Measurements from ENCODE around the gene SND1.

The SND1 gene

DNA sequence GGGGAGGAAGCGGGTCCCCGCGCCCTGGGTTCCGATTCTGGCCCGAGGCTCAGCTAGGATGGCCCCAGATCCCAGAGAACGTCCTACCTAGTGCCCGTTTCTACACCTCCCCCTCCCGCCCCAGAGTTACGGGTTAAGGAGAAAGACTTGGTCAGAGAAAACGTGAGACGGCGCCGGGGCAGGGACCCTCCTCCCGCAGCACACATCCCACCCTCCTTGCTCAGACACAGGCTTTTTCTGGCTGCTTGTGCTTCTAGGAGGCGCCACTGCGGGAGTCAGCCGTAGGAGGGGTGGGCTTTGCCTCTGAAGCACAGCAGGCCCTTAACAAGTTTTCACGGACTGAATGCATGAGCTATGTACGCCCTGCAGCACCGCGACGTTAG is 484.2 kb downstream of the SND1 start:
- no peak overlapping the region for H3K27ac ChIP-seq (ENCODE audit: low read depth, low read length)

DNA sequence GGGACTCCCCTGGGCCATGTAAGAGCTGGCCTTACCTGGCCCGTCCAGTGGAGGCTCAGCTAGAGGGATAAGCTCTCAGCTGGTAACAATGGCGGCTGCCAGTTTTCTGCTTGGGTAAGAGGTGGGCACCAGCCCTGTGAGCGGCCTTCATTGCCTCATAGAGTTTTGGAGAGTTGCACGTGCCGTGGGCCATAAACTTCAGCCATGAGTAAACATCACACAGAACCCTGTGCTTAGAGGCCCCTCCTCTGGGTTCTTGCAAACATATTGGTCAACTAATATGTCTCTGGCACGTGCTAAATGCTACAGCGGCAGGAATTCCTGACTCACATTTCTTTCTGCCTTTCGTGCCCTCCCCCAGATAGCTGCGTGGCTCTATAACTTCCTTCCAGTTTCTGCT is 485.2 kb downstream of the SND1 start:
- Histone ChIP-seq H3K27me3 (ENCODE audit: low read length) (no peaks in the 10 kb centered on the region), H2AFZ (ENCODE audit: low read depth, low read length, severe bottlenecking) (no peak overlapping the region)

More for the DNA sequence above, 484.2 kb downstream of the SND1 start:
- H3K9me3 ChIP-seq (ENCODE audit: insufficient read depth, low read length) = no peaks in the 10 kb centered on the region
- H3F3A ChIP-seq (ENCODE audit: insufficient read depth) = no peaks in the 10 kb centered on the region
- no peaks in the 10 kb centered on the region for H3K9me2 ChIP-seq (replicated peaks; ENCODE audit: insufficient read depth, low read length)
- H3K79me2 ChIP-seq (ENCODE audit: insufficient read depth, low read length) = no peaks in the 10 kb centered on the region
- H2AFZ ChIP-seq (ENCODE audit: low read depth, low read length, severe bottlenecking) = peak overlapping the region; percentile 100
- no peaks in the 10 kb centered on the region for H4K20me1 ChIP-seq (ENCODE audit: low read depth, low read length)
- peak overlapping the region; percentile 62 for H3K9ac ChIP-seq (ENCODE audit: low read length)
- peak overlapping the region; percentile 88 for H3K4me2 ChIP-seq (ENCODE audit: low read depth, low read length, poor library complexity, severe bottlenecking)
- TF ChIP-seq, protein P1, sequence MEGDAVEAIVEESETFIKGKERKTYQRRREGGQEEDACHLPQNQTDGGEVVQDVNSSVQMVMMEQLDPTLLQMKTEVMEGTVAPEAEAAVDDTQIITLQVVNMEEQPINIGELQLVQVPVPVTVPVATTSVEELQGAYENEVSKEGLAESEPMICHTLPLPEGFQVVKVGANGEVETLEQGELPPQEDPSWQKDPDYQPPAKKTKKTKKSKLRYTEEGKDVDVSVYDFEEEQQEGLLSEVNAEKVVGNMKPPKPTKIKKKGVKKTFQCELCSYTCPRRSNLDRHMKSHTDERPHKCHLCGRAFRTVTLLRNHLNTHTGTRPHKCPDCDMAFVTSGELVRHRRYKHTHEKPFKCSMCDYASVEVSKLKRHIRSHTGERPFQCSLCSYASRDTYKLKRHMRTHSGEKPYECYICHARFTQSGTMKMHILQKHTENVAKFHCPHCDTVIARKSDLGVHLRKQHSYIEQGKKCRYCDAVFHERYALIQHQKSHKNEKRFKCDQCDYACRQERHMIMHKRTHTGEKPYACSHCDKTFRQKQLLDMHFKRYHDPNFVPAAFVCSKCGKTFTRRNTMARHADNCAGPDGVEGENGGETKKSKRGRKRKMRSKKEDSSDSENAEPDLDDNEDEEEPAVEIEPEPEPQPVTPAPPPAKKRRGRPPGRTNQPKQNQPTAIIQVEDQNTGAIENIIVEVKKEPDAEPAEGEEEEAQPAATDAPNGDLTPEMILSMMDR (IDR thresholded peaks at IDR 0.05; ENCODE audit: insufficient read depth, low read length, poor library complexity, severe bottlenecking) = no peak
- no peak for TF ChIP-seq EZH2phosphoT487 (conservative IDR thresholded peaks at IDR 0.05; ENCODE audit: low read length)
- no peaks in the 10 kb centered on the region for H3K36me3 ChIP-seq (ENCODE audit: low read length)
- H3K27me3 ChIP-seq (ENCODE audit: low read length) = no peaks in the 10 kb centered on the region
- H3K4me3 ChIP-seq (ENCODE audit: insufficient read depth, low read length, poor library complexity, severe bottlenecking) = peak overlapping the region; percentile 55

DNA sequence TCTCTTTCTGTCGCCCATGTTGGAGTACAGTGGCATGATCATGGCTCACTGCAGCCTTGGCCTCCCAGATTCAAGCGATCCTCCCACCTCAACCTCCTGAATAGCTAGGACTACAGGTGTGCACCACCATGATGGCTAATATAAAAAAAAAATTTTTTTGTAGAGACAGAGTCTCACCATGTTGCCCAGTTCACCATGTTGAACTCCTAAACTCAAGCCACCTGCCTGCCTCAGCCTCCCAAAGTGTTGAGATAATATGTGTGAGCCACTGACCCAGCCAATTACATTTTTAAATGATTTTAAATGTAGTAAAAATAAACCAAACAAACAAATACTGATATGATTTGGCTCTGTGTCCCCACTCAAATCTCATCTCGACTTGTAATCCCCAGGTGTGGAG is 487.4 kb downstream of the SND1 start:
- Histone ChIP-seq H3K4me3 (ENCODE audit: insufficient read depth, low read length, poor library complexity, severe bottlenecking) (no peak overlapping the region), H3K9ac (ENCODE audit: low read length) (no peak overlapping the region), H3K4me2 (ENCODE audit: low read depth, low read length, poor library complexity, severe bottlenecking) (no peak overlapping the region), H3K27ac (ENCODE audit: low read depth, low read length) (no peak overlapping the region), H3K79me2 (ENCODE audit: insufficient read depth, low read length) (no peaks in the 10 kb centered on the region), H3K9me2 (replicated peaks; ENCODE audit: insufficient read depth, low read length) (no peaks in the 10 kb centered on the region), H2AFZ (ENCODE audit: low read depth, low read length, severe bottlenecking) (no peak overlapping the region), H4K20me1 (ENCODE audit: low read depth, low read length) (no peaks in the 10 kb centered on the region), H3K36me3 (ENCODE audit: low read length) (no peaks in the 10 kb centered on the region), H3K9me3 (ENCODE audit: insufficient read depth, low read length) (peaks cover 3% of the 10 kb centered on the region; the same call in 1 of the 2 replicates), H3K27me3 (ENCODE audit: low read length) (no peaks in the 10 kb centered on the region), H3F3A (ENCODE audit: insufficient read depth) (no peaks in the 10 kb centered on the region)
- TF ChIP-seq, protein P1 (IDR thresholded peaks at IDR 0.05; ENCODE audit: insufficient read depth, low read length, poor library complexity, severe bottlenecking) = no peak
- no peak for TF ChIP-seq EZH2phosphoT487 (conservative IDR thresholded peaks at IDR 0.05; ENCODE audit: low read length)

More for the DNA sequence above, 485.2 kb downstream of the SND1 start:
- no peak overlapping the region for H3K4me3 ChIP-seq (ENCODE audit: insufficient read depth, low read length, poor library complexity, severe bottlenecking)
- H3K9me2 ChIP-seq (replicated peaks; ENCODE audit: insufficient read depth, low read length) = no peaks in the 10 kb centered on the region
- H3F3A ChIP-seq (ENCODE audit: insufficient read depth) = no peaks in the 10 kb centered on the region
- no peaks in the 10 kb centered on the region for H3K79me2 ChIP-seq (ENCODE audit: insufficient read depth, low read length)
- TF ChIP-seq, protein P1 (IDR thresholded peaks at IDR 0.05; ENCODE audit: insufficient read depth, low read length, poor library complexity, severe bottlenecking) = no peak
- no peak for TF ChIP-seq EZH2phosphoT487 (conservative IDR thresholded peaks at IDR 0.05; ENCODE audit: low read length)
- H3K4me2 ChIP-seq (ENCODE audit: low read depth, low read length, poor library complexity, severe bottlenecking) = no peak overlapping the region
- H4K20me1 ChIP-seq (ENCODE audit: low read depth, low read length) = no peaks in the 10 kb centered on the region
- no peak overlapping the region for H3K9ac ChIP-seq (ENCODE audit: low read length)
- H3K36me3 ChIP-seq (ENCODE audit: low read length) = no peaks in the 10 kb centered on the region
- no peaks in the 10 kb centered on the region for H3K9me3 ChIP-seq (ENCODE audit: insufficient read depth, low read length)
- H3K27ac ChIP-seq (ENCODE audit: low read depth, low read length) = no peak overlapping the region

All from SU-DHL-6 (cell line).